ENCODE measurements around the gene EXOC6B. TPM values are rescaled to one million over a fixed set of nuclear protein-coding genes. Genes with fewer than 3 reads are reported as not detected.

Gene EXOC6B
- total and polyA plus RNA-seq, 9 of the 15 experiments (the other 6 are each of a cell fraction or from before 2014, with no cell fraction given): 0.28 to 4.2 (median 2.0) TPM

DNA sequence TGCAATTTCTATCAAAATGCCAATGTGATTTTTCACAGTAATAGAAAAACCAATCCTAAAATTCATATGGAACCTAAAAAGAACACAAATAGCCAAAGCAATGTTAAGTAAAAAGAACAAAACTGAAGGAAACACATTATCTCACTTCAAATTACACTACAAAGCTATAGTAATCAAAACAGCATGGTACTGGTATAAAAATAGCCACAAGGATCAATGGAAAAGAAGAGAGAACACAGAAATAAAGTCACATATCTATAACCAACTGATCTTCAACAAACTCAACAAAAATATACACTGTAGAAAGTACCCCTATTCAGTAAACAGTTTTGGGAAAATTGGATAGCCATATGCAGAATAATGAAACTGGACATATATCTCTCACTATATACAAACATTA is 426.0 kb downstream of the EXOC6B start:
- Histone ChIP-seq H3K27me3 (ENCODE audit: control insufficient read depth in 2 of 2, insufficient read depth in 2 of 2, low read length in 2 of 2) (no peaks in the 10 kb centered on the region), H3K9me3 (replicated peaks; ENCODE audit: control insufficient read depth, insufficient read depth, low read depth, low read length) (no peaks in the 10 kb centered on the region), H4K20me1 (replicated peaks; ENCODE audit: control insufficient read depth, insufficient read depth, low read length) (no peaks in the 10 kb centered on the region), H3K9me1 (ENCODE audit: control insufficient read depth, insufficient read depth, low read length) (no peaks in the 10 kb centered on the region), H3K9ac (ENCODE audit: insufficient read depth in 1 of 2, low read depth in 2 of 2, low read length in 2 of 2) (no peak overlapping the region), H3K36me3 (ENCODE audit: control insufficient read depth, insufficient read depth, low read length) (no peaks in the 10 kb centered on the region), H2AFZ (ENCODE audit: low read depth, low read length) (no peak overlapping the region), H3K4me3 (no peak overlapping the region), H3K4me2 (ENCODE audit: insufficient read depth, low read length) (no peak overlapping the region), H3K27ac (ENCODE audit: extremely low read depth, low read depth, low read length) (no peak overlapping the region), H3K79me2 (ENCODE audit: control insufficient read depth, insufficient read depth, low read length) (no peaks in the 10 kb centered on the region), H3K4me1 (replicated peaks in 1 of 2; ENCODE audit: control insufficient read depth in 2 of 2, insufficient read depth in 2 of 2, low read length in 2 of 2) (no peaks in the 10 kb centered on the region)
- ChIA-PET POLR2A (no interaction called here), CTCF (ENCODE audit: low intra/inter-chr PET ratio) (no interaction called here)
- TF ChIP-seq RBM25 (IDR thresholded peaks at IDR 0.05; ENCODE audit: low read depth, low read length, severe bottlenecking) (peak; percentile 66), FIP1L1 (IDR thresholded peaks at IDR 0.05; ENCODE audit: low read depth, low read length, poor library complexity, severe bottlenecking) (no peak), MCM5 (IDR thresholded peaks at IDR 0.05; ENCODE audit: low read depth) (no peak)
- ATAC-seq: no peak
- FAIRE-seq: no peak
- no TSS peak for BruUV-seq (replicated peaks)
- intact Hi-C loops (cut with micrococcal nuclease) (no loop called here), in situ Hi-C loops (cut with MboI) (no loop called here)
- DNase-seq (ENCODE audit: extremely low read depth in 1 of 4, low spot score in 3 of 4): no peak

DNA sequence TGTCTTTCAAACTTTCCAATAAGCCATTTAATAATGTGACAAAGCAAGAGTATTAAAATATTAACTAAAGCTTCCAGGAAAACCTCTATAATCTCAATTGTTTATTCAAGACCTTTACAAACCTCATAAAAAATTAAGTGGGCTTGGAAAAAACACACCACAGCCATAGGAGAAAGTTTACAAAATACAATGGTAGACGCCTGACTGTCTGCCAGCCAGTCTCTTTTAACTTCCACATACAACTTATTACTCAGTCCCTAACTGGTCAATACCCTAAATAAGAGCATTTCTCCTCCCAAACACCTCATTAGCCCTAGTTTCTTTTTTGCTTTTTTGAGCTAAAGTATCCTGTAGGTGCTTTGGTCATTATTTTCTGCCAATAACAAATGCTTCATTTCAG is 430.7 kb downstream of the EXOC6B start:
- Histone ChIP-seq H3K27me3 (ENCODE audit: control insufficient read depth in 2 of 2, insufficient read depth in 2 of 2, low read length in 2 of 2) (no peaks in the 10 kb centered on the region), H3K27ac (ENCODE audit: extremely low read depth, low read depth, low read length) (no peak overlapping the region), H2AFZ (ENCODE audit: low read depth, low read length) (no peak overlapping the region), H3K4me3 (no peak overlapping the region), H3K4me1 (replicated peaks in 1 of 2; ENCODE audit: control insufficient read depth in 2 of 2, insufficient read depth in 2 of 2, low read length in 2 of 2) (no peaks in the 10 kb centered on the region), H3K9me1 (ENCODE audit: control insufficient read depth, insufficient read depth, low read length) (no peaks in the 10 kb centered on the region), H3K9me3 (replicated peaks; ENCODE audit: control insufficient read depth, insufficient read depth, low read depth, low read length) (no peaks in the 10 kb centered on the region), H3K79me2 (ENCODE audit: control insufficient read depth, insufficient read depth, low read length) (no peaks in the 10 kb centered on the region), H3K9ac (ENCODE audit: insufficient read depth in 1 of 2, low read depth in 2 of 2, low read length in 2 of 2) (no peak overlapping the region), H4K20me1 (replicated peaks; ENCODE audit: control insufficient read depth, insufficient read depth, low read length) (no peaks in the 10 kb centered on the region), H3K4me2 (ENCODE audit: insufficient read depth, low read length) (no peak overlapping the region), H3K36me3 (ENCODE audit: control insufficient read depth, insufficient read depth, low read length) (no peaks in the 10 kb centered on the region)
- WGBS (ENCODE audit: insufficient coverage, low coverage, missing lambda C conversion rate): 8% methylated on average over 1 of the region's 1 CpG
- intact Hi-C loops (cut with micrococcal nuclease) (no loop called here), in situ Hi-C loops (cut with MboI) (no loop called here)
- FAIRE-seq (no peak), ATAC-seq (no peak), DNase-seq (ENCODE audit: extremely low read depth in 1 of 4, low spot score in 3 of 4) (no peak)
- POLR2A ChIA-PET: no interaction called here
- CTCF ChIA-PET (ENCODE audit: low intra/inter-chr PET ratio): no interaction called here
- no TSS peak for BruUV-seq (replicated peaks)
- TF ChIP-seq SMAD4 (CRISPR knock-in tag; conservative IDR thresholded peaks at IDR 0.05): no peak
- TF ChIP-seq EHMT2 (IDR thresholded peaks at IDR 0.05): no peak
- no peak for TF ChIP-seq PTRF (tag; IDR thresholded peaks at IDR 0.05)
- TF ChIP-seq CEBPB (tag; IDR thresholded peaks at IDR 0.05): no peak
- TF ChIP-seq, protein P1, sequence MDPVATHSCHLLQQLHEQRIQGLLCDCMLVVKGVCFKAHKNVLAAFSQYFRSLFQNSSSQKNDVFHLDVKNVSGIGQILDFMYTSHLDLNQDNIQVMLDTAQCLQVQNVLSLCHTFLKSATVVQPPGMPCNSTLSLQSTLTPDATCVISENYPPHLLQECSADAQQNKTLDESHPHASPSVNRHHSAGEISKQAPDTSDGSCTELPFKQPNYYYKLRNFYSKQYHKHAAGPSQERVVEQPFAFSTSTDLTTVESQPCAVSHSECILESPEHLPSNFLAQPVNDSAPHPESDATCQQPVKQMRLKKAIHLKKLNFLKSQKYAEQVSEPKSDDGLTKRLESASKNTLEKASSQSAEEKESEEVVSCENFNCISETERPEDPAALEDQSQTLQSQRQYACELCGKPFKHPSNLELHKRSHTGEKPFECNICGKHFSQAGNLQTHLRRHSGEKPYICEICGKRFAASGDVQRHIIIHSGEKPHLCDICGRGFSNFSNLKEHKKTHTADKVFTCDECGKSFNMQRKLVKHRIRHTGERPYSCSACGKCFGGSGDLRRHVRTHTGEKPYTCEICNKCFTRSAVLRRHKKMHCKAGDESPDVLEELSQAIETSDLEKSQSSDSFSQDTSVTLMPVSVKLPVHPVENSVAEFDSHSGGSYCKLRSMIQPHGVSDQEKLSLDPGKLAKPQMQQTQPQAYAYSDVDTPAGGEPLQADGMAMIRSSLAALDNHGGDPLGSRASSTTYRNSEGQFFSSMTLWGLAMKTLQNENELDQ (CRISPR knock-in tag; IDR thresholded peaks at IDR 0.05; ENCODE audit: borderline replicate concordance): no peak
- TF ChIP-seq POLR2G (IDR thresholded peaks at IDR 0.05; ENCODE audit: low read depth, low read length): no peak
- TF ChIP-seq, protein P2, sequence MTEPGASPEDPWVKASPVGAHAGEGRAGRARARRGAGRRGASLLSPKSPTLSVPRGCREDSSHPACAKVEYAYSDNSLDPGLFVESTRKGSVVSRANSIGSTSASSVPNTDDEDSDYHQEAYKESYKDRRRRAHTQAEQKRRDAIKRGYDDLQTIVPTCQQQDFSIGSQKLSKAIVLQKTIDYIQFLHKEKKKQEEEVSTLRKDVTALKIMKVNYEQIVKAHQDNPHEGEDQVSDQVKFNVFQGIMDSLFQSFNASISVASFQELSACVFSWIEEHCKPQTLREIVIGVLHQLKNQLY (CRISPR knock-in tag; conservative IDR thresholded peaks at IDR 0.05): no peak
- TF ChIP-seq ZBED1 (IDR thresholded peaks at IDR 0.05): no peak
- TF ChIP-seq ARID2 (IDR thresholded peaks at IDR 0.05): no peak
- TF ChIP-seq KLF10 (CRISPR knock-in tag; IDR thresholded peaks at IDR 0.05): no peak
- no peak for TF ChIP-seq MECOM (CRISPR knock-in tag; IDR thresholded peaks at IDR 0.05)
- TF ChIP-seq ZNF124 (CRISPR knock-in tag; IDR thresholded peaks at IDR 0.05): no peak
- no peak for TF ChIP-seq NFIC (IDR thresholded peaks at IDR 0.05)
- TF ChIP-seq ILF3 (IDR thresholded peaks at IDR 0.05; ENCODE audit: borderline replicate concordance): no peak

Data from K562 (cell line).